Fibroblast of the aortic adventitia (primary cell): ENCODE data around the gene ETFB. TPM values are rescaled to one million over a fixed set of nuclear protein-coding genes. Genes with fewer than 3 reads are reported as not detected.
"Not testable (repeated sequence)": the region's sequence is repeated elsewhere in the genome, so short reads cannot be mapped to it uniquely, and the experiment has no call there.

ENCODE experiments used
- DNase-seq: peaks from one replicate; pipeline ENCODE4 v3.0.0-alpha.2; 2010; ENCODE audit warnings: low read depth
- H3K4me3 ChIP-seq: 2 replicates; pipeline ENCODE4 v1.5.1; 2011; ENCODE audit warnings: low read depth, mild to moderate bottlenecking, control low read depth, low read length, moderate library complexity
- CTCF ChIP-seq: IDR thresholded peaks from 2 replicates; pipeline ENCODE4 v1.5.1; 2011; ENCODE audit warnings: mild to moderate bottlenecking, low read length, control low read depth, inconsistent platforms; ENCODE audit not compliant: insufficient read depth
- total RNA-seq: library from RNA; depleted of rRNA; stranded (reverse); fragments of >200 nt; gene quantifications from 2 replicates; pipeline ENCODE4 v1.2.3, GENCODE V29; 2012; ENCODE audit warnings: low replicate concordance

ETFB gene
- 66.8 and 104 TPM in 2 replicates for total RNA-seq

- no peak for TF ChIP-seq CTCF
- H3K4me3 ChIP-seq = peak within 1 kb of the TSS; percentile 96
- DNase-seq = no peak
Measured at GRCh38 chr19:51365965-51366388, at the start of gene ETFB. Gene ETFB (minus strand): TSS chr19:51366388. CDS start chr19:51366326, 62 bp downstream.

- TF ChIP-seq CTCF = no peak
- DNase-seq = no peak
- no peak overlapping the region for H3K4me3 ChIP-seq
Measured at GRCh38 chr19:51415187-51415586, 49.0 kb upstream of the ETFB start.

- no peak for DNase-seq
- no peak overlapping the region for H3K4me3 ChIP-seq
- TF ChIP-seq CTCF = no peak
Measured at GRCh38 chr19:51410950-51411748, 45.0 kb upstream of the ETFB start.

- H3K4me3 ChIP-seq = no peak overlapping the region
- peak; percentile 52 for TF ChIP-seq CTCF
- DNase-seq = peak; percentile 22
Measured at GRCh38 chr19:51407511-51408131, 41.4 kb upstream of the ETFB start.

GRCh38 chr19:51402117-51402516, 35.9 kb upstream of the ETFB start:
- H3K4me3 ChIP-seq = no peak overlapping the region
- TF ChIP-seq CTCF = no peak
- DNase-seq = no peak

- not testable (repeated sequence) for DNase-seq, H3K4me3 ChIP-seq
Measured at GRCh38 chr19:51399936-51400335, 33.7 kb upstream of the ETFB start.

GRCh38 chr19:51399231-51399630, 33.0 kb upstream of the ETFB start:
- no peak for TF ChIP-seq CTCF
- no peak for DNase-seq
- no peak overlapping the region for H3K4me3 ChIP-seq
